Stimulated activated CD4-positive, alpha-beta T cell treated with anti-CD3 and anti-CD28 coated beads, Interleukin-2, amount 100 ng/mL, for 24 hours (primary cell): ENCODE results near the gene RAB7B.
"Not testable (repeated sequence)": the region's sequence is repeated elsewhere in the genome, so short reads cannot be mapped to it uniquely, and the experiment has no call there.

ENCODE experiments used
- DNase-seq, 2 donors: peaks; one replicate each; pipeline ENCODE4 v3.0.0-alpha.2; 2020

The RAB7B gene

DNA sequence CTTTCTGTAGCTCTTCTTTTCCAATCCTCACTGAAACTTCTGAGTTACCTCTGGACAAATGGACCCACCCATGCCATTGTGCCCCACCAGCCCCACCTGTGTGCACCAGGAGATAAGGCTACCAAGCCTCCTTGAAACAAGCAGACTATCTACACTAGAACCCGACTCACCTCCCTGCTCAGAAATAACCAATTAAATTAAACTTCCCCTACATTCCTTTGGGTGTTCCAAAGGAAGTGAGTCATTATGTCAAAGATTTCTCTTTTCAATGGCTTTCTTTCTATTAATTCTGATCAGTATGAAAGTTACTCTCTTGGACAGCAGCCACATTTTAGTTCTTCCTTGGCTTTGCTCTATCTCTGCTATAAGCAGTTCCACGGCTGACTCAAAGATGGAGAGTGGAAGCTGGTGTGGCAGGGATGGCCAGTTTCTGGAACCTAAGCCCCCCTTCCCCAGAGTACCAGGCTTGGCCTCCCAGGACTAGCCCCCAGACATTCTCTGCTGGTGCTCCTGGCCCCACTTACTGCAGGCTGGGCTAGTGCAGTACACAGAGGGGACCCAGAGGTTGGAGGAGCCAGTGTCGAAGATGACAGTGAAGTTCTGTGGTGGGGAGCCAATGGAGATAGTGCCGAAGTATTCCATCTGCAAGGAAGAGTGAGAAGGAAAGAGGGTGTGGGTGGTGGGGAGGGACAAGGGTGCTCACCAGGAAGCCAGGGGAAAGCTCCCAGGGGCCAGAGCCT is 18.6 kb upstream of the RAB7B start:
- no peak for DNase-seq

DNA sequence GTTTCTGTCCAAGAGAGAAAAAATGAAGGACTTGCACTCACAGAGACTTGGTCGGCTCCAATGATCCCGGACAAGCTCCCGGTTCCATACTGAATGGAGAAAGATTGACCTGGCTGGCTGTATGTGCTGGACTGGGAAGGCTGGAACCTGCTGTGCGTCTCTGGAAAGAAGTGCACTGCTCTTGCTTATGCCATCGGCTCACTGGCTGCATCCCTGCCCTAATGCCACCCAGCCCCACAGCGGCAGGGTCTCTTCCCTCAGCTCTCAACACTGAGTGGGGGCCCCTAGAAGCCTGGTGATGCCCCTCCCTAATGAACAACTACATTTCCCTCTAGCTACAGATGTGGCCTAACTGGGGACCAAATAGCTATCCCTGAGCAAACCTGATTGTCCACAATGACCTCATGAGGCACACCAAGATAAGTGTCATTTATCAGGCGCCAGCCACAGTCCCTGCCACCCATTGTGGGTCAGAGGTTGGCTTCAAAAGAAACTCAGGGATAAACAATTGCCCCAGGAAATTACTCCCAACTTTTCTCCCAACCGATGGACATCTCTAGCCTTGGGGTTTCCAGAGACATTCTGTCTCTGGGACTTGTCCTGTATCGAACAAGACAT is 17.9 kb upstream of the RAB7B start:
- no peak for DNase-seq

DNA sequence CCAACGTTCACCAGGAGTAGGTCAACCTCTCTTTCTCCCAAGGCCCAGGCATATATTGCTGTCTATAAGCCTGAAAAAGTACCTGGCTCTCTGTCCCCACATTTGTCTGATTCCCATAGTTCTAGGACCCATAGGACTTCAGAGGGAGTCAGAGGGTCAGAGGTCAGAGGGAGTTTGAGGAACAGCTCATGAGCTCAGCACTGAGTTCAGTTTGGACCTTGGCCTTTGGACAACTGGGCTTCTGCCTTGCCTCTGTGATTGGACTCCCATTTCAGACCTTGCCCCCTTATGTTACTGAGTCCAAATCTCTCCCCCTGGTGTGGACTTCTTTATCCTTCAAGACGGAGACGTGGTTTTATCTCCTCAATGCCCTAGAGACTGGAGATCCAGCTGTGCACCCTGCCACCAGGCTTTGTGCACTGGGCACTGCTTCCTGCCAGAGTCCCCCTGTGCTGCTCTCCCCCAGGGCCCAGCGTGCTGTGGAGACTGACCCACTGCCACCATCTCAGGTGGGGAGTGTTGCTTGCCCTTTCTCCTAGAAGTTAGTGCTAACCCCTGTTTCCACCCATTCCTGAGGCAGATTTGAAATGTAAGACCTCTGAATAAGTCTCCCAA is 17.3 kb upstream of the RAB7B start:
- DNase-seq = no peak

DNA sequence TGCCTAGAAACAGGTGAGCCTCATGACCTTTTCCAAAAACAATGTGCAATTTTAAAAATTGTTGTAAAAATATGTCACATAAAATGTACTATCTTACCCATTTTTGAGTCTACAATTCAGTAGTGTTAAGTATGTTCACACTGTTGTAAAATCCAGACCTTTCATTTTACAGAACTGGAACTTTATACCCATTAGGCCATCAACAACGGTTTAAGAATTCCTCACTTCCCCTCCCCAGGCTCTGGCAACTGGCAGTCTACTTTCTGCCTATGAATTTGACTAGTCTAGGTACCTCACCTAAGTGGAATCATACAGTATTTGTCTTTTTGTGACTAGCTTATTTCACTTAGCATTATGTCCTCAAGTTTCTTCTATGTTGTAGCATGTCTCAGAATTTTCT is 11.9 kb upstream of the RAB7B start:
- DNase-seq = no peak

DNA sequence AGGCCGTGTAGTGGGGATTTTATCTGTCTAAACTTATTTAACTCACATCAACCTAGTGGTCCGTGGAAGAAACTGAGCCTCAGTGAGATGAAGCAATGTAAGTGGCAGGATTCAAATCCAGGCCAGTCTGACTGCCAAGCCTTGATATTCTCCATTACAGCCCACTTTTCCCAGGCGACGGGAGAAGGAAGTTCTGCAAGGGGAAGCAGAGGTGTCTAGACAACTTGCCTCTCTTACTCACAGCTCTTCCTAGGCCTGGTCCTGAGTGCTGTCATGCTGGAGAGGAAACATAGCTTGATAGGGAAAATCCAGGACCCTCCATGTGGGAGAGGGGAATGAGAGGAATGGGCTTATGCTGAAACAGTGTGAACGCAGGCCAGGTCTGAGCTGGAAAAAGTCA is 11.4 kb upstream of the RAB7B start:
- no peak for DNase-seq

DNA sequence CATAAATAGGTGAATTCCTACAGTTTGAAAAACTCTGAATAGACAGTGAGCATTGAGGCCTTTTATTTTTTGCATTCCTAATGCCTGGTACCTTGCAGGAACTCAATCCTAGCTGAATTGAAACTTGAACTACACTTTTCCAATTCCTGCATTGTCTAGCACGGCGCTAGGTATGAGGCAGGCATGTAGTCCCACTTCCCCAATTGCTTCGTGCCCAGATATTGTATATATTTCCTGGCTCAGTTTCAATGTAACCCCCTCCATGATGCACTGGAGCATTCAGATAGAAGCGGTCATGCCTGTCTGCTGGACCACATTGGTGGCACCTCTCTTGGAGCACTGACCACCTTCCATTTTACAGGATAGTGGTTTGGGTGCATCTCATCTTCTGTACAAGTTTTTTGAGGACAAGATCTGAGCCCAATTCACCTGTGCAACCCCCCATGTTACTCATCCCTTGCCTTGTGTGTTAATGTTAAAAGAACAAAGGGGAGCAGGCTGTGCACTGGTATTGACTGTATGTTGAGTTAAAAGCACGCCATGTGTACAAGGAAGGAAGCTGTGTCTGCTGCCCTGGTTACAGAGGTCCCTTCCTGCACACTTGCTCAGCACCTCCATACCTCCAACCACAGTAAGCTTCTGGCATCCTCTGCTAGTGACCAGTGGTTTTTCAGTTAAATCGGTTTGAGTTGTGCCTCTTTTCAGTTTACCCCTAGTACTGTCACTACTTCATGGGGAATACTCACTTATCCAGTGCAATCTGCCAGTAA is 10.0 kb upstream of the RAB7B start:
- DNase-seq = no peak

DNA sequence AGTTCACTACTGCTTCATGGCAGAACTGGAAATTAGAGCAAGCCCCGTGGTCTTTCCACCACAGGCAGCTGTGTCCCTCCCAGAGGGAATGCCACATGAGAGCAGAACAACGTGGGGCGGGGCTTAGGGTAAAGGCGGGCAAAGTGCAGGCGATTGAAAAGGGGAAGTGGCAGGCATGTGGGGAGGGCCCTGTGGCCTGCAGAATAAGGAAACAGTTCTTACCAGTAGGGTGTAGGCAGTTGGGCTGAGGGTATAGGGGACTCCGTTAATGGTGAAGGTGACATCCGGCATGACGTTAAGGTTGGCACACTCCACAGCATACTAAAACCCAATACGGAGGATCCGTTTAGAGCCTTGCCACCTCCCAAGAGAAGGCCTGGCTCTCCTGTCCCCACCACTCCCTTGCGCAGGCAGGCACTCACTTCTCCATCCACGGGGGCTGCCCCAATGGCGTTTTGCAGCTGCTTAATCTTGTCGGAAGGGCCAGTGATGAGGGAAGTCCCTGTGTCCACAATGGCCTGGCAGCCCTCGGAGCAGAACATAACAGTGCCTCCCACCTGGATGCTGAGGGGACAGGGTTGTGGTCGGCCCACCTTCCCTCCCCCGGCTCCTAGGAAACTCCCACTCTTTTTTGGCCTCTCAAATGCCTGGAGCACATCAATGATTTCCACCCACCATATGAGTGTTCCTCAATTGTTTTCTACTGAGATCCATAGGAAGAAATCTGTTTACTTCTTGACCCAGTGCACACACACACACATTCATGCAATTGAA is 9.1 kb upstream of the RAB7B start:
- peak; percentile 30 to 43 for DNase-seq

DNA sequence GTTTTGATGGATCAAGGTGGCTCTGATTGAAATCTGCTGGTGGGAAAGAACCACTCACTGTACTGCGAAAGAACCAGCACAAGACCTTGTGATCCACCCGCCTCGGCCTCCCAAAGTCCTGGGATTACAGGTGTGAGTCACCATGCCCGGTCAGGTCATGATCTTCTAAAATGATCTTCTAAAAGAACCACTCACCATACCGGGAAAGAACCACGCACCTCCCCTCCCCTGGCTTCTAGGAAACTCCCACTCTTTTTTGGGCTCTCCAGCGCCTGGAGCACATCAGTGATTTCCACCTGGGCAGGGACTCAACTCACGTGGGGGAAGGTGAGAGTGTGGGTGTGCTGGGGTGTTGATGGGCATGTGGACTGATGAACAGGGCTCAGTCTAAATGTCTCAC is 7.9 kb upstream of the RAB7B start:
- no peak for DNase-seq

DNA sequence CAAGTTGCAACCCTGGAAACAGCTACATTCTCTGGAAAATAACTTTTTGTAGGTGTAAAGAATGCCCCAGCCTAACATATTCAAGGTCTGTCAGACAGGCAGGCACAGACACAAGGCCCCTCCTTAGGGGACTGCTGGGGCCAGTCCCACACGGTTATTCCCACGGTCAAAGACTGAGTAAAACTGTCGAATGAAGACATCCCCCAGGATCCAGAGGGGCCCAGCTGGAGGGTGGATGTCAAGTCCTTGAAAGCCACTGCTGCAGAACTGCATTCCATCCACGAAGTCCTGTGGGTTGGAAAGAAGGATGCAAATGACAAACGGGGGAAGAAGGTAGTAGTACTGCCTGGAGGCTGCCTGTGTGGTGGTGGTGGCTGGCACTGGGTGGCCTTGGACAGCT is 6.9 kb upstream of the RAB7B start:
- DNase-seq = no peak

DNA sequence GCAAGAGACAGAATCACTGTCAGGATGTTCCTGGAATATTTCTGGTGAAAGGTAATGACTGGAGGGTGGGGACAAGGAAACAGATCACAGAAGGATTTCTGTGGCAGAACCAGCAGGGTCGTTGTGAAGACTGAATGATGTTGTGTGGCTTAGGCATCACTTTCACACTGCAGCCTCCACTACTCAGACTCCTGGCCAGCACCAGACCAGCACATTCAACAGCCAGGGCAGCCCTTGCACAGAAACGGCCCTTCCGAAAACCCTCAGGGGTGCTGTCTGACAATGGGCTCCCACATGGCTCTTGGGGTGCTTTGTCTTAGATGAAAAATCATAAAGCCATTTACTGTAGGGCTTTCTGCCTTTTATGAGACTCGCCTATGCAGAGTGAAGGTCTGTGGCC is 3.8 kb upstream of the RAB7B start:
- no peak for DNase-seq

DNA sequence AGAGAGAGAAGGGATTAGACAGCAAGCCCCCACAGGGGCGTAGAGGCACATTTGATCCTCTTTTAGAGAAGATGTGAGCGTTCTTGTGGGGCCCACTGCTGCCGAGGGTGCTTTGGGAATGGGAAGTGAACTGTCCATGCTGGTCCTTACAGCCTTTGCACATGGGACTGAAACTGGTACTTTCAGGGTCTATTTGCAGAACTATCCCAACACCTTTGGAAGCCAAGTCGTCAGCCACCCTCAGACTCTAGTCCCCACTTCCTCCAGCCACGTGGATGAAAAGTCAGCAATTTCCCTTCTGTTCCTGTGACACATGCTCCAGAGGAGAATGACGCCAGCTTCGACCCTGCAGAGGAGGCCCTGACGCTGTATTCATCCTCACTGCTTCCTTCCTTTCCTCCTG is 2.6 kb upstream of the RAB7B start:
- no peak for DNase-seq

DNA sequence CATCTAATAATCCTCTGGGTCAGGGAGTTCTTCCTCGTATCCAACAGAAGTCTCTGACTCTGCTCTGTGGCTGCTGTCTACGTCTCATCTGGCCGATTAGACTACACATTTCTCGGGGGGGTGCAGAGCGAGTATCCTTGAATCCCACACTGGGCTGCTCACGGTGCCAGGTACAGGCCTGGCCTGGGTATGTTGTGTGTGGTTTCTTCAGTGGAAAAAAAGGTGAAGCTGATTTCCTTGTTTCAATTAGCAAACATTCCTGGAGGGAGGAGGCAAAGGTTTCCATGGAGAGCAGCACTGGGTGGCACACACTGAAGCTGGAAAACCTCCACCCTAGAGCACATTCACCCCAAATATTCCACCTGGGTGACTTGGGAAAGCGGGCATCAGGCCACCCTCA is 2.0 kb upstream of the RAB7B start:
- no peak for DNase-seq

DNA sequence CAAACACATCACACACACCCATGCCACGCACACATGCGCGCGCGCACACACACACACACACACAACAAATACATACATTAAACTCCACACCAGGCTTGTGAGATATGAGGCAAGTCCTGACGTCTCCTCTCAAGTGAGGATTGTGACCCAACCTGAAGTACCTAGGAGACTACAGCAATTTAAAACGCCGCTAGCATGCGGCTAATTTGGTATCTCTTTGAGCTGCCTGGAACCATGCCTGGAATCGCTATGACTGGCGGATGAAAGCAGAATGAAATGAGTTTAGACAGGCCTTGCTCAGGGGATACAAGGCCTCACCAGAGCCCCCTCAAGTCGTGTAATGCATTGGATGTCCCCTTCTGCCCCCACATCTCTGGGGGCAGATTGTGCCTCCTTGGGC is 1.6 kb upstream of the RAB7B start:
- DNase-seq = peak in 1 of 2 donors; percentile 3

DNA sequence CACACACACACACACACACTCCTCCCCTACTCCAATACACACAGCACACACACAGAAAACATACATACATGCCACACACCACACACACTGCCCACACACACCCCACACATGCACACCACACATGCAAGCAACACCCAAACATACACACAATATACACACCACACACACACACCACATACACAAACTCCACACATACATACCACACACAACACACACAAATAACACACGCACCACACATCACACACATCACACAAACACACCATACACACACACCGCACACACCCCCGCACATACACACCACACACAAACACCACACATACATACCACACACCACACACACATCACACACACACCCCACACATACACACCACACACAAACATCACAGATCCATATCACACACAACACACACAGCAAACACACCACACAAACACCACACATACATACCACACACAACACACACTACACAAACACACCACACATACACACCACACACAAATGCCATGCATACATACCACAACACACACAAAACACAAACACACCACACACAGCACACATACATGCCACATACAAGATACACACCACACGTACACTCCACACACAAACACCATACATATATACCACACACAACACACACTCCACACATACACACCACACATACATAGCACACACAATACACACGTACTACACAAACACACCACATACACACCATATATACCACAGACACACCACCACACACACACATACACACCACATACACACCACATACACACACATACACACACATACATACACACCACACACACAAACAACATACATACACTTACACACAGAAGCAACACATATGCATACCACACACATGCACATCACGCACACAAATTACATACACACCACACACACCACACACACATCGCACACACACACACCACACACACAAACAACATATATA is 932 bp upstream of the RAB7B start:
- peak in 1 of 2 donors; percentile 15 for DNase-seq

DNA sequence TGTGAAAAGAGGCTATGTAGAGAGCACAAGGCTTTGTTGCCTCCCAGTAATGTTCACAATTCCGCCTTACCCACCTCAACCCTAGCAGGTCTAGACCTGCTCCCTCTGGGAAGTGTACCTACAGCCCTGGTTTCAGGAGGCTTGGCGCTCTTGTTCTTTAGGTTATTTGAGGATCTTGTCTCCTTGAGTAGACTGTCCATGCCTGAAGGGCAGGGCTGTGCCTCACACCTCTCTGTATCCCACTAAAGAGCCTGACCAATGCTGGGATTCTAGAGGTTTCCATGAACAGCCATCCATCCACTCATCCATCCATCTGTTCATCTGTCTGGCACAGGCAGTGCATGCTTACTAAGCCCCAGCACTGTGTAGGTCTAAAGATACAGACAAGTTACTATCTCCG is 1.0 kb downstream of the RAB7B start:
- peak in 1 of 2 donors; percentile 11 for DNase-seq

DNA sequence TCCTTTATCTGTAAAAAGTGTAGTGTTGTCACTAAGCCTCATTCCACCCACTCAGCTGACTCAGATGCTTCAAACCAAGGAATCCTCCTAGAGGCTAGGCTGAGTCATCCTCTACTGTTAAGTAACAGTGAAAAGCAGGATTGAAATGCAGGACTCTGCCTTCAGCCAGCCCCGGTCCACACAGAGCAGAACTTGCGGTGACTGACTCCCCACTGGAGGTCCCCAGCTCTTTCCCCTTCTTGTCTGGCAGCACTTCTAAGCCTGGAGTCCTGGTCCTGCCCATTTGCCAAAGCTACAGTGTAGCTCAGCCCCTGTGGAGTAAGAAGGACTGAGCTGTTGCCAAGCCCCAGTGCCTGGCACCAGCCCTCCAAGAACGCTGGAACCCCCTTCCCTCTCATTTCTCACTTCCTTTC is 1.7 kb downstream of the RAB7B start:
- peak; percentile 33 to 52 for DNase-seq

DNA sequence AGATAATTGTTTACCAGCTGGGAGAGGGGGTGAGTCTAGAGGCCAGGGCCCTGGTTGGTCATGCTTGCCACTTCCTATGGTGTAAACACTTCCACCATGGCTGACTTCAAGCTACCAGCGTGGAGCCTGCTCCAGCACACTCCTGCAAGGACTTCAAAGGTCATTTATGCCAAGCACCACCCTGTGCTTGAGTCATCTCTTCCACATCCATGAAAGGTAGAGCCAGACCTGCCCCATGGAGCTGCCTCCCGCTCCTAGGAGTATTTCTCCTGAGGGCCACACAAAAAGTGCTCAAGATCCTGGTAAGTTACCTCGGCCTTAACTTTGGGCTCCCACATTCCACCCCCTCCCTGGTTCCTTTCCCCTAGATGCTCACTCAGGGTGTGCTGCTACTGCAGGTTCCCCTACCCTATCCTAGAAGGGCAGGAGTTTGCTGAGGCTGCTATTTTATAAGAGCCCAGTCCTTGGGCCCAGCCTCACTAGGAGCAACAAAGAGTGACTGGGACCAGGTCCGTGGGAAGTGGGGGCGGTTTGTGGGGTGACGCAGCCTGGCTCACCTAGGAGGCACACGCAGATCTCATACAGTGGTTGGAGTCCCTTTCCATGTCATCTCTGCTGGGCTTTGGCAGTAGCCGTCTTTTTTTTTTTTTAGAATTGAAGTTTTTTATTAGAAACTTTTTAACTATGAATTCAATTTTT is 2.4 kb downstream of the RAB7B start:
- DNase-seq = peak; percentile 52 to 55

DNA sequence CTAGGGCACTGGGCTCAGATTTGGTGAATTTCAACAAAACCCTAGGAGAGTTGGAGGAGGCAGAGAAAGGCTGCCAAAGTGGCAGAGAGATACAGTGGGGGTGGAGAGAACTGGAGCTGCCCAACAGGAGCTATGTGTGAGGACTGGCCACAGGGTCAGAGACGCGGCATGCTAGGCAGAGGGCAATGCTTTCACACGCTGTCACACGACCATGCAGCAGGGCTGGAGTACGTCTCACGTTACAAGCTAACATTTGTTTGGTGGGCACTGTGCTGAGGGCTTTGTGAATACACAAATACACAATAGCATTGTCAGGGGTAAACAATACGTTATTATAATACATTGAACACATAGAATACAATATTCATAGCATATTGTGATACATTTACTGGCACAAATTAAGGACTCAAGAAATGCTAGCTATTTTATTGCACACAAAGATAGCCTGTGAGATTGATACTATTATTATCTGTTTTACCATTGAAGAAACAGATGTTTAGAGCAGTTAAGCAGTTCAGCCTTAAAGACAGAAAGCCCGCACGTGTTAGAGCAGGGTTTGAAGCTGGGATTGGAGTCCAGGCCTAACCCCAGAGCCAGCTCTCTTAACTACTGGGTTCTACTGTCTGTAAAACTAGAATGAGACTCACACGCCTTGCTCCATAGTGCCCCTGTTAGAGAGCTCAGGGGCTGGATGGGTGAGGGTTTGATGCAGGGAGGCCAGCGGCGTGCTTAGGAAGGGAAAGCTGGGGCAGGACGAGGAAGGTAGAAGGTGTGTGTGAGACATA is 4.5 kb downstream of the RAB7B start:
- DNase-seq = no peak

DNA sequence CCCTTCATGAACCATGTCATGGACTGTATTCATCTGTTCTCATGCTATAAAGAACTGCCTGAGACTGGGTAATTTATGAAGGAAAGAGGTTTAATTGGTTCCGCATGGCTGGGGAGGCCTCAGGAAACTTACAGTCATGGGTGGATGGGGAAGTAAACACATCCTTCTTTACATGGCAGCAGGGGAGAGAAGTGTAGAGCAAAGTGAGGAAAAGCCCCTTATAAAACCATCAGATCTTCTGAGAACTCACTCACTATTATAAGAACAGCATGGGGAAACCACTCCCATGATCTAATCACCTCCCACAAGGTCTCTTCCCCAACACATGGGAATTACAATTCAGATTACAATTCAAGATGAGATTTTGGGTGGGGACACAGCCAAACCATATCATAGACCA is 6.6 kb downstream of the RAB7B start:
- DNase-seq = not testable (repeated sequence)

DNA sequence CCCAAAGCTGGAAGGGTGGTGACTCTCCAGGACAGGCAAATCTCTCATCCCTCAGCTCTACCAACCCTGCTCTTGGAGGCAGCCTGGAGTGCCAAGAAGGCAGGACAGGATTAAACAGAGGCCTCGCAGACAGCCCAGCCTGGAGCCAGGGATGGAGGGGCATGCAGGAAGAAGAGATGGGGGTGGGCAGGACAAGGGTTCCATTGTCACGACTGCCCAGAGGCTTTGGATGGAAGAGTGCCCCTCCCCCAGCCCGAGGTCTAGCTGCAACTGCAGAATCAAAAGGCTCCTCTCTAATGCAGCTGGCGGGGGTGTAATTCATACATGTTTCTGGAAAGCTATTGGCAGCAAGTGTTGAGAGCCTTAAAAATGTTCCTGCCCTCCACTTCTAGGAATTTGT is 8.8 kb downstream of the RAB7B start:
- DNase-seq = no peak
